Fibroblast of lung (primary cell): Measurements from ENCODE around the gene CHD9. TPM values are rescaled to one million over a fixed set of nuclear protein-coding genes. Genes with fewer than 3 reads are reported as not detected.

Source experiments
- DNase-seq, 2 donors: peaks; one replicate each; pipeline versions ENCODE4 v3.0.0 to v3.0.0-alpha.2; 2010; ENCODE audit warnings: low read depth in 2 of 2
- H2AFZ ChIP-seq: 2 replicates; pipeline ENCODE4 v1.5.1; 2012; ENCODE audit warnings: low read length, control low read depth, inconsistent platforms
- H3K27ac ChIP-seq: 2 replicates; pipeline ENCODE4 v1.5.1; 2011; ENCODE audit warnings: low read length, control low read depth; ENCODE audit not compliant: insufficient read depth
- H3K27me3 ChIP-seq: 2 replicates; pipeline ENCODE4 v1.5.1; 2011; ENCODE audit warnings: mild to moderate bottlenecking, low read length; ENCODE audit not compliant: control insufficient read depth, insufficient read depth
- H3K36me3 ChIP-seq: 2 replicates; pipeline ENCODE4 v1.5.1; 2011; ENCODE audit warnings: low read length; ENCODE audit not compliant: control insufficient read depth, insufficient read depth
- H3K4me1 ChIP-seq: 2 replicates; pipeline ENCODE4 v1.5.1; 2011; ENCODE audit warnings: low read length; ENCODE audit not compliant: control insufficient read depth, insufficient read depth; ENCODE audit errors: extremely low read depth
- H3K4me2 ChIP-seq: 2 replicates; pipeline ENCODE4 v1.5.1; 2011; ENCODE audit warnings: low read length, control low read depth; ENCODE audit not compliant: insufficient read depth; ENCODE audit errors: extremely low read depth
- H3K4me3 ChIP-seq, 4 experiments: fragments of 200-600 bp in 1 of 4; sonication (generic) in 1 of 4; replicated peaks in 1 of 4; 2 replicates each; pipeline ENCODE4 v1.5.1; 2011 to 2016; ENCODE audit warnings: low read length in 4 of 4, low read depth in 3 of 4, mild to moderate bottlenecking in 3 of 4, control low read depth in 2 of 4, inconsistent platforms in 1 of 4, mixed read lengths in 1 of 4; ENCODE audit not compliant: insufficient read depth in 1 of 4; ENCODE audit errors: control extremely low read depth in 1 of 4
- H3K79me2 ChIP-seq: 2 replicates; pipeline ENCODE4 v1.5.1; 2012; ENCODE audit warnings: mild to moderate bottlenecking, low read length, inconsistent platforms; ENCODE audit not compliant: control insufficient read depth, insufficient read depth
- H3K9ac ChIP-seq: 2 replicates; pipeline ENCODE4 v1.5.1; 2011; ENCODE audit warnings: mild to moderate bottlenecking, low read length, control low read depth; ENCODE audit not compliant: insufficient read depth
- H3K9me3 ChIP-seq: 2 replicates; pipeline ENCODE4 v1.5.1; 2012; ENCODE audit warnings: low read depth, low read length; ENCODE audit not compliant: control insufficient read depth, insufficient read depth
- H4K20me1 ChIP-seq: 2 replicates; pipeline ENCODE4 v1.5.1; 2011; ENCODE audit warnings: low read length; ENCODE audit not compliant: control insufficient read depth, insufficient read depth; ENCODE audit errors: extremely low read depth
- EZH2 ChIP-seq: IDR thresholded peaks from 2 replicates; pipeline ENCODE4 v1.5.1; 2012; ENCODE audit warnings: low read length, control low read depth, mild to moderate bottlenecking; ENCODE audit errors: missing control alignments
- polyA plus RNA-seq, 2 donors: library from polyadenylated mRNA; depleted of rRNA in 1 of 2; stranded (reverse) in 1 of 2; unstranded in 1 of 2; fragments of >200 nt; gene quantifications; 2 replicates each; pipeline ENCODE4 v1.2.1, GENCODE V29; 2011 to 2012; ENCODE audit warnings: missing spikeins in 1 of 2
- total RNA-seq: library from RNA; depleted of rRNA; stranded (reverse); fragments of >200 nt; gene quantifications from 2 replicates; pipeline ENCODE4 v1.2.1, GENCODE V29; 2014
- TF ChIP-seq, protein P1 (sequence below), 2 donors: IDR thresholded peaks in 1 of 2; conservative IDR thresholded peaks in 1 of 2; 1 replicate in 1 of 2; 2 replicates in 1 of 2; pipeline ENCODE4 v1.5.1; 2011 to 2012; ENCODE audit warnings: low read length in 2 of 2, control low read depth in 1 of 2, inconsistent platforms in 1 of 2, low read depth in 1 of 2, mild to moderate bottlenecking in 1 of 2

CHD9 gene
- total and polyA plus RNA-seq, 2 donors (not counting 1 experiment from before 2014, with no cell fraction given) = 32.9 to 60.9 TPM

DNA sequence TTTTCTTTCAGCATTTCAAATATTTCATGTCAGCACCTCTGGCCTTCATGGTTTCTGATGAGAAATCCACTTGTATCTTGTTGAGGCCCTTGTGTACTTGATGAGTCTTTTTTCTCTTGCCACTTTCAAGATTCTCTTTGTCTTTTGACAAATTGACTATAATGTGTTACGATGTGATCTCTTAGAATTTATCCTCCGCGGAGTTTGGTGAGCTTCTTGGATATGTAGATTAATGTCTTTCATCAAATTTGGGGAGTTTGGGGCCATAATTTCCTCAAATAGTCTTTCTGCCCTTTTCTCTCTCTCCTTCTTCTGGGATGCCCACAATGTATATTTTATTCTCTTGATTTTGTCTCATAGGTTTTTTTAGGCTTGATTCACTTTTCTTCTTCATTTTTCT lies 96.0 kb downstream of the CHD9 start:
- Histone ChIP-seq H3K4me2 (no peak overlapping the region), H3K79me2 (peaks cover 47% of the 10 kb centered on the region), H3K27ac (no peak overlapping the region), H3K9ac (no peak overlapping the region), H3K4me1 (no peaks in the 10 kb centered on the region), H3K4me3 (no peak overlapping the region), H3K27me3 (no peaks in the 10 kb centered on the region), H4K20me1 (no peaks in the 10 kb centered on the region), H3K9me3 (no peaks in the 10 kb centered on the region), H3K36me3 (no peaks in the 10 kb centered on the region), H2AFZ (no peak overlapping the region)
- no peak for DNase-seq
- no peak for TF ChIP-seq EZH2

DNA sequence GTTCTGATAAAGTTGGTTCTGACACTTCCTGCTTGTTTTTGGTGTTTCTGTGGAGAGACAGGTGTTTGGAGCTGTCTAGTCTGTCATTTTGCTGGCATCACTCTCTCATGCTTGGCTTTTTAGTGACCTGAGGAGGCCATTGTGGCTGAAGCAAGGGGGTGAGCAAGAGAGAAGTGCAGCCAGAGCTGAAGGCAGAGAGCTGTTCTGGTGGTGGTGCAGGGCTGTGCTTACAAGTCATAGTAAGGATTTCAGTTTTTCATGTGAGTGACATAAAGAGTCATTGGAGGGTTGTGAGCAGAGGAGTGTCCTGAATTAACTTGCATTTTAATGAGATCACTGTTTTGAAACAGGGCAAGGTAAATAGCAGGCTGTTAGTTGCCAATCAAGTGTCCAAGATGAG lies 97.5 kb downstream of the CHD9 start:
- Histone ChIP-seq H3K79me2 (peaks cover 43% of the 10 kb centered on the region), H3K4me1 (no peaks in the 10 kb centered on the region), H4K20me1 (no peaks in the 10 kb centered on the region), H3K36me3 (peaks cover 5% of the 10 kb centered on the region), H3K4me2 (no peak overlapping the region), H3K9me3 (no peaks in the 10 kb centered on the region), H2AFZ (no peak overlapping the region), H3K4me3 (no peak overlapping the region), H3K27me3 (no peaks in the 10 kb centered on the region), H3K27ac (no peak overlapping the region), H3K9ac (no peak overlapping the region)
- peak in 1 of 2 donors; percentile 25 for DNase-seq
- TF ChIP-seq EZH2 = no peak
- TF ChIP-seq, protein P1, sequence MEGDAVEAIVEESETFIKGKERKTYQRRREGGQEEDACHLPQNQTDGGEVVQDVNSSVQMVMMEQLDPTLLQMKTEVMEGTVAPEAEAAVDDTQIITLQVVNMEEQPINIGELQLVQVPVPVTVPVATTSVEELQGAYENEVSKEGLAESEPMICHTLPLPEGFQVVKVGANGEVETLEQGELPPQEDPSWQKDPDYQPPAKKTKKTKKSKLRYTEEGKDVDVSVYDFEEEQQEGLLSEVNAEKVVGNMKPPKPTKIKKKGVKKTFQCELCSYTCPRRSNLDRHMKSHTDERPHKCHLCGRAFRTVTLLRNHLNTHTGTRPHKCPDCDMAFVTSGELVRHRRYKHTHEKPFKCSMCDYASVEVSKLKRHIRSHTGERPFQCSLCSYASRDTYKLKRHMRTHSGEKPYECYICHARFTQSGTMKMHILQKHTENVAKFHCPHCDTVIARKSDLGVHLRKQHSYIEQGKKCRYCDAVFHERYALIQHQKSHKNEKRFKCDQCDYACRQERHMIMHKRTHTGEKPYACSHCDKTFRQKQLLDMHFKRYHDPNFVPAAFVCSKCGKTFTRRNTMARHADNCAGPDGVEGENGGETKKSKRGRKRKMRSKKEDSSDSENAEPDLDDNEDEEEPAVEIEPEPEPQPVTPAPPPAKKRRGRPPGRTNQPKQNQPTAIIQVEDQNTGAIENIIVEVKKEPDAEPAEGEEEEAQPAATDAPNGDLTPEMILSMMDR (conservative IDR thresholded peaks at IDR 0.05 in 1 of 2, IDR thresholded peaks at IDR 0.05 in 1 of 2; ENCODE audit: low read depth in 1 of 2, low read length in 2 of 2) = no peak

DNA sequence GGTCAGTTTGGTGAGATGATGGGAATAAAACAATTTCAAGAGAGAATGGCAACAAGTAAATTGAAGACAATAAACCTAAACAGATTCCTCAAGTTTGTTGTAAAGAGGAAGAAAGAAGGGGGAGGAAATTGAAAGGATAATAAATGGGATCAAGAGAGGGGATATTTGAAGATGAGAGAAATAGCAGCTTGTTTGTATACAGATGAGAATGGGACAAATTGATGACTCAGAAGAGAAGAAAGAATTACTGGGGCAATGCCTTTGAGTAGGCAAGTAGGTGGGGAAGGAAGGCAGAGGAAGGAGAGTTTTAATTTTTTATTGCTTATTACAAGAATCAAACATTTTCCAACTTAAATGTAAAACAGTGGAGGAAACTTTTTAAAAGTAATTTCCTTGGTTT lies 98.3 kb downstream of the CHD9 start:
- Histone ChIP-seq H3K36me3 (peaks cover 5% of the 10 kb centered on the region), H3K9ac (no peak overlapping the region), H3K4me1 (no peaks in the 10 kb centered on the region), H3K27me3 (no peaks in the 10 kb centered on the region), H3K9me3 (no peaks in the 10 kb centered on the region), H3K27ac (no peak overlapping the region), H3K79me2 (peaks cover 41% of the 10 kb centered on the region), H4K20me1 (no peaks in the 10 kb centered on the region), H3K4me2 (no peak overlapping the region), H3K4me3 (no peak overlapping the region), H2AFZ (no peak overlapping the region)
- TF ChIP-seq EZH2 = no peak
- TF ChIP-seq, protein P1 (conservative IDR thresholded peaks at IDR 0.05 in 1 of 2, IDR thresholded peaks at IDR 0.05 in 1 of 2; ENCODE audit: low read depth in 1 of 2, low read length in 2 of 2) = no peak
- DNase-seq = no peak
